GM08714 (cell line): Measurements from ENCODE around the gene CHKA.

Source experiments
- H3K4me3 ChIP-seq: fragments of 200-500 bp; sonication (Bioruptor generic); 2 replicates; pipeline ENCODE4 v1.5.1; 2014; ENCODE audit warnings: mild to moderate bottlenecking, low read length, inconsistent platforms
- ZNF274 ChIP-seq: IDR thresholded peaks from 2 replicates; pipeline ENCODE4 v1.6.1; 2012; ENCODE audit warnings: mild to moderate bottlenecking, low read depth, low read length

Gene CHKA

GRCh38 chr11:68012044-68012842 is 108.9 kb downstream of the CHKA start:
- H3K4me3 ChIP-seq: no peak overlapping the region
- TF ChIP-seq ZNF274: no peak

- TF ChIP-seq ZNF274: no peak
- H3K4me3 ChIP-seq: no peak overlapping the region
Measured at GRCh38 chr11:68011051-68011943, 109.9 kb downstream of the CHKA start.

DNA sequence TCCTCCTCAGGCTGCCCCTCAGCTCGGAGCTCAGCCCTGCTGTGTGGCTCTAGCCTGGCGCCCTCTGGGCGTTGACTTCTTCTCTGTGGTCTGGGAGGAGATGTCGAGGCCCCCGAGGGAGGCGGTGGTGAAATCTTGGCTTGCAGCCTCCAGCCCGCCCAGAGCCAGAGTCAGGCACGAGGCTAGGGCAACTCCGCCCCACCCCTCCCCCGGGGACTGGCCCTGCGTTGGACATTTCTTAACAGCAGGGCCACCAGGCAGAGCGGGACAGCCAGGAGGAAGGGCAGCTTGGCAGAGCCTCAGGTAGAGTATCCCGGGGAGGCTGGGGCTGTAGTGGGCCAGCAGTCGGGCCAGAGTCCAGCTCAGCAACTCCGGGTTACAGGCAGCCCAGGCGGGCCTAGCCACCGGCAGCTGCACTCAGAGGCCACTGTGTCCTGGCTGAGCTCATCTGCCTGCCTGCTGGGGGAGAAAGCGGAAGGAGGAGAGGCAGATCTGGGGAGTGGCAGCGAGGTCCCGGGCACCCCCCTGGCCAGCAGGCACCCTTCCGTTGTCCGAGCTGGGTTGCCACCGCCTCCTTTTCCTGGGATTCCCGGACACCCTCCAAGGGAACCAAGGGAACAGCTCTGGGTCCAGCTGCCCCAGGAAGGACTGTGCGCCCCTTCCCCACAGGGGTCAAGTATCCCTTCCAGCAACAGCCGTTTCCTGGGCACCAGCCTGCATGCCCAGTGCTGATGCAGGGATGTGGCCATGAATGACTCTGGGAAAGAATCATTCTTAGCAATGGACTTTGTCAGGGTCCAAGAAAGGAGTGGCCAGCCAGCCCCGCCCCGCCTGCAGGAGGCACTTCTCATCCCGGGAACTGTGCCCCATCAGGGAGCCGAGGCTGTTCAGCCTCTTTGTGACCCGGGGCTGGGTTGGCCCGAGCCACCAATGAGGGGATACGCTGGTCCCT is 110.8 kb downstream of the CHKA start, which contains the start of gene ALDH3B1:
TSS of gene ALDH3B1 (plus strand) at position 238 of the 952 bp plus-strand sequence. CDS start 4,971 bp downstream, outside the sequence.
- TF ChIP-seq ZNF274: no peak
- H3K4me3 ChIP-seq: no peak within 1 kb of the TSS

DNA sequence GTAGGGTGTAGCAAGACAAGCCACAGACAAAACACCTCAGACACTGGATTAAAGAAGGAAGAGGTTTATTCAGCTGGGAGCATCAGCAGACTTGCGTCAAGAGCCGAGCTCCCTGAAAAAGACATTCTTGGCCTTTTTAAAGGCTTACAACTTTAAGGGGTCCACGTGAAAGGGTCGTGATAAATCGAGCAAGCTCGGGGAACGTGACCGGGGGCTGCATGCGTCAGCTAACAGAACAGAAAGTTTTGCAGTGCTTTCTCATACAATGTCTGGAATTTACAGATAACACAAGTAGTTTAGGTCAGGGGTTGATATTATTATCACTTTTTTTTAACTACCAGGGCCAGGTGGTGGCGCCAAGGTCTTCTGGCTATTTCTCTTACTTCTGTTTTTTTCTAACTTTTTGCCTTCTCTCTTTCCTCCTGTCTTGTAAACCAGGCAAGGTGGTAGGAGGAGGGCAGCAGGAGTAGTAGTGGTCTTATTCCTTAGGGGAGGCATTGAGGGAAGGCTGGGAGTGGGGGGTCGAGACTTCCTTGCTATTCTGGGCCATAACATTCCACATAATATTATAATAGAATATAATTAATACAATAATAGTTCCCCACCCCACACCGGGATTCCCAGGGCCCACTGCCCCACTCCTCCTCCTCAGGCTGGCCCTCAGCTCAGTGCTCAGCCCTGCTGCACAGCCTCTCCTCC is 111.6 kb downstream of the CHKA start:
- no peak overlapping the region for H3K4me3 ChIP-seq
- TF ChIP-seq ZNF274: no peak

DNA sequence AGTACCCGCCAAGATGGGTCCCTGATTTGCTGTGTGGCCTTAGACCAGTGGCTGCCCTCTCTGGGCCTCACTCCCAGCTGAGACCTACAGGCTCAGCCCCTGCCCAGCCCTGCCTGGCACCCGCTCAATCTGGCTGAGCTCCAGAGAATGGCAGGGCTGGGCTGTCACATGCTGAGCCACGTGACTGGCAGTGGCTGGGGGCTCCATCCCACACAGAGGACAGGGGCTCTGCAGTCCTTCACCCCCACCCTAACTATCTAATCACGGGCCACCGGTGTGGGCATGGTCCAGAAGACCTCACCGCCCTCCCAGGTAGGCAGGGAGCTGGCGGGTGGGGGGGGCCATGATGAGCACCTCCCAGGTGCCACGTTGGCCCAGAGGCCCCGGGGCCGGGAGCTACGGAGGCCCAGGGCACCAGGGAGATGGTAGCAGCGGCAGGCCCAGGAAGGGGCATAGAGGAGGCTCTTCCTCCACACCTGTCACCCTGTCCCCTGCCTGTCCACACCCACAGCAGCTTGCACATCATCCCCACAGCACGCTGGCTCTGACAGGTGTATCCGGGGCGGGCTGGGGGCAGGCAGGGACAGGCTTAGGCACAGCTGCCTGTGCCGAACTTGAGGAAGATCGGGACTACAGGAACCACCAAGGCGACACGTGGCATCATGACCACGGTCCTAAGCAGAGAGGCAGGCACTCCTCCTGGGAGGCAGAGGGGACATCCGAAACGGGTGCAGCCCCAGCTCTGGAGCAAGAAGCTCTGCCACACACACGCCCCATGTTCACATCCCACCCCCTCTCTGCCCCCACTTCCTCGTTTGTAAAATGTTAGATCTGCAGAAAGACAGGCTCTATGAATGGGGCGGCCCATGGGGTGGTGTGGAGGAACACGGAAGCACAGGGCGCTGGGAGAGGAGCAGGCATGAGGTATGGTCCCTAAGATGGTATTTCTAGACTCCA is 112.5 kb downstream of the CHKA start:
- no peak overlapping the region for H3K4me3 ChIP-seq
- no peak for TF ChIP-seq ZNF274

DNA sequence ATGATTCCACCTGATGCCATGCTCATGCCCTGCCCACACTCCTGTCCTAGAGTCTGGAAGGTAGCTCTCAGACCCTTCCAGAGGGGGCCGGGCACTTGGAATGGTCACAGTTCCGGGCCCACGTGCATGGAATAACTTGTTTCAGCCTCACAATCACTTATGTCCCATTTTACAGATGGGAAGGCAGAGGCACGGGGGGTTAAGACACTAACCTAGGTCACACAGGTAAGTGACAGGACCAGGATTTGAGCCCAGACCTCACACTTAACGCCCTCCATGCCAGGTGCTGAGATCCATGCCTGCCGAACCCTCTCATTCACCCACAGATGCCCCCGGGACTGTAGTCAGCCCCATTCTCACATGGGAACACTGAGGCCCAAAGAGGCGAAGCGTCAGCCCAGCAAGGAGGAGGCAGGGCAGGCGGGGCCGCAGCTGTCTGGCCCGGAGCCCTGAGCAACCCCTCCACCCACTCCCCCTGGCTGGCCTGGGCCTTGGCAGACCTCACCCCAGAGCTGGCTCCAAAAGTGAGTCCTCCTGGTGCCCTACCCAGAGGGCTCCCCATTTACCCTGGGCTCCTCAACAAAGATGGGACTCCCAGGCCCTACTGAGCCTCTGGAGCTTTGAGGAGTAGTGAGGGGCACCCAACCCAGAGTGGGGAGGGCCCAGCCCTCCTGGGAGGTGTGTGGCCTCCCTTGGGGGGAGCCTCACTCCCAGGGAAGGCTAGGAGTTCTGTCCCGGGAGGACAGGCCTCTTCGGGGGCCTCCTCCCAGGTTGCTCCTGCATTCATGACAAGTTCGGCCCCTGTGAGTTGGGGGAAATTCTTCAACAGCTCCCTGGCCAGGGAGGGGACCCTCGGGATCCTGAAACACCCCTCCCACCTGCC is 113.4 kb downstream of the CHKA start:
- no peak overlapping the region for H3K4me3 ChIP-seq
- no peak for TF ChIP-seq ZNF274

GRCh38 chr11:68006606-68007166 is 114.5 kb downstream of the CHKA start:
- H3K4me3 ChIP-seq: no peak overlapping the region
- TF ChIP-seq ZNF274: no peak

DNA sequence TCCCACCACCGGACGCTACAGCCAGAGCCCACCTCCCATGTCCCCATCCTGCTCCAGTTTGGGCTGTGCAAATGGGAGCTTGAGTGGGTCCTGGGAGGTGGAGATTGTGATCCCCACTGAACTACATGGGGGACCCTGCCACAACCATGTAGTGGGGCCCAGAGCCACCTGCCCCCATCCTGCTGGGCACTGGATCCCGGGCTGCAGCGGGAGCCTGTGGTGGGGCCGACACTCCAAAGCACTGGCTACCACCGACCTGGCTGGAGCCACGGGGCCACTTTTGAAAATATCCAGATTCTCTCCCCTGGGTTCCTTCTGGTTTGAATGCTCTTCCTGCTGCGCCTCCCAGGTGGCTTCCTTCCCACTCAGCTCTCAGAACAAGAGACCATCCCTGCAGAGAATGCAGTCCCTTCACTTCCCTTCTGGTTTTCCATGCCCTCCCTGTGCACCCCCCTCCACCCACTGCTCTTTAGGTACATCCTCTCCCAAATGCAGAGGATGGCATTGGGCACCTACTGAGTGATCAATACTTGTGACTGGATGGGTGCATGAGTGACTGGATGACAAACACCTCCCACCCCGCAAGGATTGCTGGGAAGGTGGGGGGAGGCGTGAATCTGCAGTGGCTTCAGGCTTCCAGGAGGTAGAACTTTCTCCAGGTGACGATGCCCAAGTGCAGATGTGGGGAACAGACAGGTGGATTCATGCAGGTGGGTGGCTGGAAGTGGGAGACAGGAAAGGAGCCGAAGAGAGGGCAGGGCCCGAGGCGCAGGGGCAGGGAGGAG is 116.4 kb downstream of the CHKA start:
- TF ChIP-seq ZNF274: no peak
- peak overlapping the region; percentile 55; the same call in 1 of the 2 replicates for H3K4me3 ChIP-seq

DNA sequence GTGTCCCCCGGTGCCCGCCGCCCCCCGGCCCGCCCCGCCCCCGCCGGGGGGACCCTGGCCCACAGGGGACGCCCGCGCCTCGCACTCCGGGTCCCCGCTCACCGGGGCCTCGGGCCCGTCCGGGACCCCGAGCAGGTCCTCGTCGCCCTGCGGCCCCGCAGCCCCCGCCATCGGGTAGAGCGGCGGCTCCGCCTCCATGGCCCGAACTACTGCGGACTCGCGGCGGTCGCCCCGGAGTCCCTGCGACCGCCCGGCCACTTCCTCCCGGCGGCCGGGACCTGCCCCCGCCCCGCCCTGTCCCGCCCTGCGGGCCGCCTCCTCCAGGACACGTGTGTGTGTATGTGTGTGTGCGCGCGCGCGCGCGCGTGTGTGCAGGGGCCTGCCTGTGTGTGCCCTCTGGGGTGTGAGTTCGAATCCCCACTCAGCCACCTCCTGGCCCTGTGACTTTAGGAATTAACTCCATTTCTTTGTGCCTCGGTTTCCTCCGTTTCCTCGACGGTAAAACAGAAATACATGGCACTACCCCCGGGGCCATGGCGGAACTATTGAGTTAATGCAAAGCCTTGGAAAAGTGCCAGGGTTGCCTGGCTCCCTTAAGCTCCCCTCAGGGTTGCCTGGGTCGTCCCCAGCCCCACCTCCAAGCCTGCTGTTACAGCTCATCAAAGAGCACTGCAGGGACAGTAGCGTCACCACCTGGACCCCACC is 117.2 kb downstream of the CHKA start, which contains the start of gene UNC93B1:
TSS of gene UNC93B1 (minus strand) at position 252 of the 705 bp plus-strand sequence. CDS start at position 198, 54 bp downstream.
- H3K4me3 ChIP-seq: peak within 1 kb of the TSS; percentile 55
- no peak for TF ChIP-seq ZNF274
